ENCODE data around the gene ARHGAP33. TPM values are rescaled to one million over a fixed set of nuclear protein-coding genes. Genes with fewer than 3 reads are reported as not detected.
"Not testable (repeated sequence)": the region's sequence is repeated elsewhere in the genome, so short reads cannot be mapped to it uniquely, and the experiment has no call there.

ARHGAP33 gene
- total and polyA plus RNA-seq, 2 of the 8 experiments (the other 6 are each of a cell fraction or from before 2014, with no cell fraction given) = 6.5 to 25.2 TPM

DNA sequence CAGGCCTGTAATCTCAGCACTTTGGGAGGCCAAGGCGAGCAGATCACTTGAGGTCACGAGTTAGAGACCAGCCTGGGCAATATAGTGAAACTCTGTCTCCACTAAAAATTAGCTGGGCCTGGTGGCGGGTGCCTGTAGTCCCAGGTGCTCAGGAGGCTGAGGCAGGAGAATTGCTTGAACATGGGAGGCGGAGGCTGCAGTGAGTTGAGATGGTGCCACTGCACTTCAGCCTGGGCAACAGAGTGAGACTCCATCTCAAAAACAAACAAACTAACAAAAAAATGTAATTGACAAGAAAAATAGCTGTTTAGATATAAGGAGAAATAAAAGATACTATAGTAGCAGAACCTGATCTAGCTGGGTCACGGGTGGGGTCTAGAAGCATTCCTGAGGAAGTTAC lies 3.0 kb upstream of the ARHGAP33 start:
- FAIRE-seq = not testable (repeated sequence)
- POLR2A ChIA-PET (ENCODE audit: partially characterized antibody) = interaction anchor here (0.8 to 1.8 kb wide), 8 partner anchors 8 to 64 kb away, joined by 3 to 9 read pairs (median 4); partner anchors contain the start of genes HSPB6, KMT2B and LIN37

More for the DNA sequence above, 3.0 kb upstream of the ARHGAP33 start:
- not testable (repeated sequence) for DNase-seq (ENCODE audit: low read depth in 1 of 2, low spot score in 2 of 2); H3K79me2 ChIP-seq (ENCODE audit: control insufficient read depth in 1 of 2, insufficient read depth in 2 of 2, low read length in 2 of 2); H3K27ac ChIP-seq (ENCODE audit: low read depth, low read length); H3K4me3 ChIP-seq (ENCODE audit: extremely low read depth in 1 of 4, insufficient read depth in 2 of 4, low read depth in 3 of 4, low read length in 4 of 4); H3K27me3 ChIP-seq (replicated peaks in 1 of 4; ENCODE audit: control insufficient read depth in 3 of 4, extremely low read depth in 1 of 4, insufficient read depth in 3 of 4, low read length in 3 of 4); H3K79me1 ChIP-seq (ENCODE audit: low read depth, low read length); H4K91ac ChIP-seq (replicated peaks; ENCODE audit: insufficient read length, low read length); H3K9me3 ChIP-seq (ENCODE audit: insufficient read depth in 2 of 2, low read depth in 1 of 2, low read length in 1 of 2); H3K4me2 ChIP-seq (ENCODE audit: insufficient read depth in 1 of 2, low read depth in 2 of 2, low read length in 2 of 2); H3K36me3 ChIP-seq (ENCODE audit: control insufficient read depth in 2 of 4, insufficient read depth in 4 of 4, low read length in 3 of 4); H3K56ac ChIP-seq (replicated peaks; ENCODE audit: insufficient read length, low read depth, low read length); H3K4ac ChIP-seq (replicated peaks; ENCODE audit: insufficient read length, low read depth, low read length); H2AFZ ChIP-seq (ENCODE audit: low read length); H2BK120ac ChIP-seq (replicated peaks; ENCODE audit: low read depth, low read length); H2AK5ac ChIP-seq (ENCODE audit: low read depth, low read length); H3K23me2 ChIP-seq (ENCODE audit: low read depth, low read length); H3K14ac ChIP-seq (ENCODE audit: insufficient read length); H2BK12ac ChIP-seq (ENCODE audit: low read depth, low read length); H2BK20ac ChIP-seq (ENCODE audit: low read length); H2BK5ac ChIP-seq (ENCODE audit: low read depth, low read length); H4K5ac ChIP-seq (ENCODE audit: insufficient read length, low read depth, low read length); H2BK15ac ChIP-seq (ENCODE audit: low read length); H3K23ac ChIP-seq (ENCODE audit: insufficient read length); H3K18ac ChIP-seq (ENCODE audit: extremely low read depth, low read length); H4K8ac ChIP-seq (ENCODE audit: extremely low read depth, insufficient read depth, low read length); H3K9ac ChIP-seq (replicated peaks in 1 of 4; ENCODE audit: extremely low read depth in 1 of 4, low read depth in 3 of 4, low read length in 3 of 4); H4K20me1 ChIP-seq (replicated peaks in 1 of 2; ENCODE audit: control insufficient read depth in 1 of 2, insufficient read depth in 2 of 2, low read length in 2 of 2)
- CTCF ChIA-PET (ENCODE audit: partially characterized antibody) = interaction anchor here (0.7 to 0.9 kb wide), 2 partner anchors 15 to 204 kb away, joined by 3 read pairs; no protein-coding TSS in a partner anchor
- WGBS, 2 experiments (ENCODE audit: extremely low coverage in 1 of 2, insufficient coverage in 1 of 2, insufficient read length in 1 of 2, insufficient replicate concordance in 2 of 2, low coverage in 1 of 2, low lambda C conversion rate in 2 of 2, missing lambda C conversion rate in 1 of 2) = 88% methylated on average over 5 of the region's 5 CpGs; no CpG with 5 or more reads in 1 of the 2 experiments
- peaks cover 0 to 21% (median 17%) of the 10 kb centered on the region in 4 experiments; a peak in 6 of 7 replicates for H3K4me1 ChIP-seq (replicated peaks in 1 of 4; ENCODE audit: control insufficient read depth in 3 of 4, insufficient read depth in 4 of 4, low read length in 3 of 4)
